HCT116 (cell line): ENCODE measurements around the gene GLP2R. TPM values are rescaled to one million over a fixed set of nuclear protein-coding genes. Genes with fewer than 3 reads are reported as not detected.

Source experiments
- ATAC-seq: fragments of 200-7000 bp; cut with Tn5 transposase; 2 replicates; pipeline ENCODE4 v1.9.1; 2020; ENCODE audit warnings: mild to moderate bottlenecking, moderate library complexity
- BruUV-seq: library from RNA; stranded (reverse); fragments of 400-500 nt; replicated peaks from 2 replicates; lab custom pipeline; 2021; lab: Mats Ljungman, UMichigan
- CTCF ChIA-PET: fragments of 300-600 bp; sonication (Branson Sonifier 250); formaldehyde crosslinking; loops from one replicate; lab custom pipeline; 2021; ENCODE audit warnings: antibody characterized with exemption; lab: Charles Lee
- POLR2A ChIA-PET: fragments of 300-600, 350-600 bp; sonication (Branson Sonifier 250); formaldehyde crosslinking; loops from one replicate; lab custom pipeline; 2021; ENCODE audit warnings: antibody characterized with exemption; lab: Charles Lee
- RAD21 ChIA-PET, 2 experiments: fragments of 300-600 bp; sonication (Branson Sonifier 250); formaldehyde crosslinking; loops; one replicate each; lab custom pipeline; 2023; ENCODE audit warnings: low total read pairs in 2 of 2; ENCODE audit not compliant: uncharacterized antibody in 2 of 2, unreplicated experiment in 2 of 2, low non-redundant PET in 1 of 2; lab: Charles Lee
- DNase-seq: peaks from one replicate; pipeline ENCODE4 v3.0.0-alpha.2; 2010; ENCODE audit warnings: low read depth, low spot score
- H2AFZ ChIP-seq: fragments of 200-600 bp; shearing (Covaris generic), sonication (generic); 2 replicates; pipeline ENCODE4 v1.6.1; 2017; ENCODE audit warnings: low read depth, mixed run types, mixed read lengths, antibody characterized with exemption, low read length; ENCODE audit not compliant: poor library complexity, severe bottlenecking
- H3K27ac ChIP-seq: 2 replicates; pipeline ENCODE4 v1.5.1; 2012; ENCODE audit warnings: low read depth, low read length
- H3K27me3 ChIP-seq: fragments of 200-600 bp; sonication (generic); 2 replicates; pipeline ENCODE4 v1.6.1; 2016; ENCODE audit warnings: mixed run types, low read length, mixed read lengths; ENCODE audit not compliant: insufficient read depth
- H3K36me3 ChIP-seq, 2 experiments: fragments of 200-500 bp in 1 of 2; fragments of 200-600 bp in 1 of 2; sonication (Bioruptor generic) in 1 of 2; sonication (generic) in 1 of 2; 2 replicates each; pipeline versions ENCODE4 v1.5.1 to v1.6.1; 2014 to 2016; ENCODE audit warnings: low read length in 2 of 2, inconsistent platforms in 1 of 2, mixed read lengths in 1 of 2, mixed run types in 1 of 2; ENCODE audit not compliant: insufficient read depth in 2 of 2, control insufficient read depth in 1 of 2
- H3K4me1 ChIP-seq, 2 experiments: fragments of 200-600 bp in 1 of 2; sonication (generic) in 1 of 2; 2 replicates each; pipeline versions ENCODE4 v1.5.1 to v1.6.1; 2012 to 2017; ENCODE audit warnings: low read length in 2 of 2, inconsistent platforms in 1 of 2, mild to moderate bottlenecking in 1 of 2, mixed read lengths in 1 of 2, mixed run types in 1 of 2, moderate library complexity in 1 of 2; ENCODE audit not compliant: insufficient read depth in 2 of 2, control insufficient read depth in 1 of 2
- H3K4me2 ChIP-seq: fragments of 200-600 bp; sonication (generic); 2 replicates; pipeline ENCODE4 v1.6.1; 2017; ENCODE audit warnings: mixed run types, low read length, mixed read lengths
- H3K4me3 ChIP-seq, 2 experiments: fragments of 200-600 bp in 1 of 2; sonication (generic) in 1 of 2; replicated peaks in 1 of 2; 2 replicates each; pipeline ENCODE4 v1.5.1; 2011 to 2016; ENCODE audit warnings: low read length in 2 of 2, control low read depth in 1 of 2, low read depth in 1 of 2, mild to moderate bottlenecking in 1 of 2, mixed read lengths in 1 of 2, mixed run types in 1 of 2
- H3K79me2 ChIP-seq: fragments of 200-600 bp; sonication (generic); 2 replicates; pipeline ENCODE4 v1.6.1; 2017; ENCODE audit warnings: mild to moderate bottlenecking, mixed run types, low read length, moderate library complexity, mixed read lengths; ENCODE audit not compliant: insufficient read depth
- H3K9ac ChIP-seq: fragments of 200-600 bp; sonication (generic); 2 replicates; pipeline ENCODE4 v1.6.1; 2016; ENCODE audit warnings: low read length, mixed read lengths
- H3K9me2 ChIP-seq: fragments of 200-600 bp; sonication (generic), shearing (Covaris generic); 2 replicates; pipeline ENCODE4 v1.6.1; 2017; ENCODE audit warnings: mixed run types, mild to moderate bottlenecking, moderate library complexity; ENCODE audit not compliant: insufficient read depth
- H3K9me3 ChIP-seq, 2 experiments: fragments of 200-500 bp in 1 of 2; fragments of 200-600 bp in 1 of 2; sonication (Bioruptor generic) in 1 of 2; sonication (generic) in 1 of 2; 2 replicates each; pipeline ENCODE4 v1.6.1; 2014 to 2017; ENCODE audit warnings: low read length in 2 of 2, mixed read lengths in 2 of 2, inconsistent platforms in 1 of 2, low read depth in 1 of 2, mild to moderate bottlenecking in 1 of 2, mixed run types in 1 of 2, moderate library complexity in 1 of 2; ENCODE audit not compliant: control insufficient read depth in 1 of 2, insufficient read depth in 1 of 2
- H4K20me1 ChIP-seq: fragments of 200-600 bp; sonication (generic), shearing (Covaris generic); 2 replicates; pipeline ENCODE4 v1.6.1; 2017; ENCODE audit warnings: mixed run types, mild to moderate bottlenecking, moderate library complexity; ENCODE audit not compliant: insufficient read depth
- ATF3 ChIP-seq: IDR thresholded peaks from 2 replicates; pipeline ENCODE4 v1.6.1; 2012
- CBX3 ChIP-seq: IDR thresholded peaks from 2 replicates; pipeline ENCODE4 v1.6.1; 2012; ENCODE audit warnings: low read depth
- ELF1 ChIP-seq: IDR thresholded peaks from 2 replicates; pipeline ENCODE4 v1.6.1; 2012; ENCODE audit warnings: low read depth, borderline replicate concordance
- JUND ChIP-seq: IDR thresholded peaks from 2 replicates; pipeline ENCODE4 v1.6.1; 2012
- POLR2A ChIP-seq: IDR thresholded peaks from 2 replicates; pipeline ENCODE4 v1.7.0; 2011; ENCODE audit warnings: borderline replicate concordance; ENCODE audit not compliant: insufficient read depth, insufficient read length; ENCODE audit errors: extremely low read depth
- RAD21 ChIP-seq: IDR thresholded peaks from 2 replicates; pipeline ENCODE4 v1.6.1; 2012; ENCODE audit warnings: low read depth, mild to moderate bottlenecking
- REST ChIP-seq: IDR thresholded peaks from 2 replicates; pipeline ENCODE4 v1.6.1; 2012; ENCODE audit warnings: low read depth
- SP1 ChIP-seq: IDR thresholded peaks from 2 replicates; pipeline ENCODE4 v1.6.1; 2012; ENCODE audit warnings: low read depth
- YY1 ChIP-seq: IDR thresholded peaks from 2 replicates; pipeline ENCODE4 v1.6.1; 2011; ENCODE audit warnings: low read length, low read depth, moderate library complexity, mild to moderate bottlenecking; ENCODE audit not compliant: insufficient replicate concordance; ENCODE audit errors: extremely low read depth
- ZBTB33 ChIP-seq: IDR thresholded peaks from 2 replicates; pipeline ENCODE4 v1.6.1; 2011; ENCODE audit warnings: mild to moderate bottlenecking, low read length, moderate library complexity; ENCODE audit not compliant: insufficient replicate concordance; ENCODE audit errors: extremely low read depth
- ZNF274 ChIP-seq: fragments of 200-500 bp; sonication (Bioruptor generic); IDR thresholded peaks from 2 replicates; pipeline ENCODE4 v1.6.1; 2014; ENCODE audit warnings: mild to moderate bottlenecking, low read depth, low read length, inconsistent platforms
- intact Hi-C: fragments of 100-400 bp; cut with micrococcal nuclease; formaldehyde crosslinking; loops from 2 replicates; pipeline ENCODE4 v1.10.0; 2022
- total RNA-seq: library from RNA; stranded (reverse); gene quantifications from one replicate; pipeline ENCODE4 v1.2.1, GENCODE V29; 2021; ENCODE audit not compliant: unreplicated experiment

GLP2R gene
- total RNA-seq, 1 experiment from 2014 or later, result not detected

- BruUV-seq, result no TSS peak
- Histone ChIP-seq H3K27ac (no peak overlapping the region), H3K4me2 (no peak overlapping the region), H3K9ac (no peak overlapping the region), H3K9me3 (no peaks in the 10 kb centered on the region), H3K36me3 (no peaks in the 10 kb centered on the region), H3K79me2 (no peaks in the 10 kb centered on the region), H3K4me3 (no peak overlapping the region), H4K20me1 (no peaks in the 10 kb centered on the region), H3K27me3 (peaks cover 21% of the 10 kb centered on the region; the same call in 1 of the 2 replicates), H3K9me2 (no peaks in the 10 kb centered on the region), H2AFZ (no peak overlapping the region), H3K4me1 (no peaks in the 10 kb centered on the region)
- no peak for ATAC-seq
- ChIA-PET POLR2A (no interaction called here), RAD21 (no interaction called here), CTCF (interaction anchor here (1.0 kb wide), 1 partner anchor 12 kb away, joined by 3 read pairs; no protein-coding TSS in a partner anchor)
- intact Hi-C loops, result no loop called here
- no peak for TF ChIP-seq ZBTB33
- TF ChIP-seq JUND, result no peak
- TF ChIP-seq POLR2A, result no peak
- no peak for TF ChIP-seq SP1
- no peak for TF ChIP-seq ELF1
- TF ChIP-seq ATF3, result no peak
- no peak for TF ChIP-seq YY1
- no peak for TF ChIP-seq ZNF274
- TF ChIP-seq REST, result no peak
- no peak for TF ChIP-seq CBX3
- TF ChIP-seq RAD21, result no peak
- DNase-seq, result no peak
Measured at GRCh38 chr17:9780552-9780951, 45.2 kb upstream of the GLP2R start.
